CD4-positive, alpha-beta T cell treated with Interleukin-17A for 1 hour (primary cell): ENCODE measurements around the gene FTCDNL1.

Experiments used
- DNase-seq: peaks from one replicate; pipeline ENCODE4 v3.0.0-alpha.2; 2020

The FTCDNL1 gene

DNA sequence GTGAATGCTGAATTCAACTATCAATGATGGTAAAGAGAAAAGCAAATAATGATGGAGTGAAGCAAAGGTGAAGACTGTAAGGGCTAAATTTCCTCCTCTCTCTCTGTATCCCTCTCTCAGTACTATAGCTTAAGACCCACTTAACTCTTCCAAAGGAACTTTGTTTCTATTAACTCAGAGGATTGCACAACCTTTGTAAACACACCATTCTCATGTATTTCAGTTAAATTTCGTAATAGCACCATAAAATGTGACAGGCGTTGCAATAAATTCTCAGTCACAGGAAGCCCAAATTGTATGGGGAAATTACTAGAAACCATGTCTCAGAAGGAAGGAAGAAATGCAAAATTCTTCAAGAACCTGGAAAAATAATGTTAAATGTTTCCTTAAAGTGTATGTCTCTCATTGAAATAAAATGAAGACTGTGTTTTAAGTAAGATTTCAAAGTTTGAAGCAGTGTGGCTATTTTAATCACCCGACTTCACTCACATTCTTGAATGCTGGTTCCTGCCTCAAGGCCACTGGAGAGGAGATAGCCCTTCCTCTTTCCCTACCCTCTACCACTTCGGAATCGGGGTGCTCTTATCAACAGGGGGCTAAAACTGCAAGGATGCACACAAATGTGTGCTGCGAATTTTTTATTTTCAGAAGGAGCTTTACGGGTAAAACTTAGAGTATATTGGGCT lies 112.1 kb downstream of the FTCDNL1 start:
- DNase-seq, result no peak

DNA sequence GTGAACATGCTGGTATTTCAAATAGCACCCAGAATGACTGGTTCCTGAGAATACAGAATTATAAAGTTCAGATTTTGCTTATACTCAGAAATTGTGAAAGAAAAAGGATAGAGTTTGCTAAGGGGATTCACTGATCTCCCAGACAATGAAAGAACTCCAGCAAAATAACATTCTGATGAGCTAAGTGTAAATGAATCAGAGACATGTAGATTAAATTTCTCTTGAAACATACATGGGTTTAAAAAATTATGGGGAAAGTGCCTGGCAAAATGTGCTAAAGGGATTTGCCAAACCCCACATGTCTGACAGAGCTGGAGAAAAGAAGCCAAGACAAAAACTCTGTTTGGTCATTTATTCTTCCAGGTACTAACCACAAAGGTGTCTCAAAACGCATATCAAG lies 116.3 kb downstream of the FTCDNL1 start:
- DNase-seq, result no peak

GRCh38 chr2:199734011-199734410 lies 117.0 kb downstream of the FTCDNL1 start:
- no peak for DNase-seq

GRCh38 chr2:199727801-199728200 lies 123.2 kb downstream of the FTCDNL1 start:
- DNase-seq, result no peak

DNA sequence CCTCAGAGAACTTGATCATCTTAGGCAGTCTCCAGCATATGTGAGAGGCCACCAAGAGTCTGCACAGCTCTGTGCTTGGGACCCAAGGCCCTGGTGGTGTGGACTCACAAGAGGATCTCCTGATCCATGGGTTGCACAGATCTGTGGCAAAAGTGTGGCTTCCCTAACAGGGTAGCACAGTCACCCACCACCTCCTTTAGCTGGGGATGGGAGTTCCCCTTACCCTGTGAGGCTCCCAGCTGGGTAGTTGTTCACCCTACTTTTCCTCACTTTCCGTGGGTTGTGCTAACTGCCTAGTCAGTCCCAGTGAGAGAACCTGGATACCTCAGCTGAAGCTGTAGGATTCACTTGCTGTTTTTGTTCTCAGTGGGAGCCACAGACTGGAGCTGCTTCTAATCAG lies 123.7 kb downstream of the FTCDNL1 start:
- DNase-seq, result no peak

DNA sequence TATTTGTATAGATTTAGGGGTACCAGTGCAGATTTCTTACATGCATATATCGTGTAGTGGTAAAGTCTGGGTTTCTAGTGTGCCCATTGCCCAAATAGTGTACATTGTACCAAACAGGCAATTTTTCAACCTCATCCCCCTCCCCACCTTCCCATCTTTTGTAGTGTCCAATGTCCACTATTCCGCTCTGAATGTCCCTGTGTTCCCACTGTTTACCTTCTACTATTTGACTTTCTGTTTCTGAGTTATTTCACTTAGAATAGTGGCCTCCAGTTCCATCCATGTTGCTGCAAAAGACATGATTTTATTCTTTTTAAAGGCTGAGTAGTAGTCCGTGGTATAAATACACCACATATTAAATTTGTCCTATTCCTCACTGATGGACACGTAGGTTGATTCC lies 132.9 kb downstream of the FTCDNL1 start:
- no peak for DNase-seq

GRCh38 chr2:199717587-199717907 lies 133.4 kb downstream of the FTCDNL1 start:
- no peak for DNase-seq

DNA sequence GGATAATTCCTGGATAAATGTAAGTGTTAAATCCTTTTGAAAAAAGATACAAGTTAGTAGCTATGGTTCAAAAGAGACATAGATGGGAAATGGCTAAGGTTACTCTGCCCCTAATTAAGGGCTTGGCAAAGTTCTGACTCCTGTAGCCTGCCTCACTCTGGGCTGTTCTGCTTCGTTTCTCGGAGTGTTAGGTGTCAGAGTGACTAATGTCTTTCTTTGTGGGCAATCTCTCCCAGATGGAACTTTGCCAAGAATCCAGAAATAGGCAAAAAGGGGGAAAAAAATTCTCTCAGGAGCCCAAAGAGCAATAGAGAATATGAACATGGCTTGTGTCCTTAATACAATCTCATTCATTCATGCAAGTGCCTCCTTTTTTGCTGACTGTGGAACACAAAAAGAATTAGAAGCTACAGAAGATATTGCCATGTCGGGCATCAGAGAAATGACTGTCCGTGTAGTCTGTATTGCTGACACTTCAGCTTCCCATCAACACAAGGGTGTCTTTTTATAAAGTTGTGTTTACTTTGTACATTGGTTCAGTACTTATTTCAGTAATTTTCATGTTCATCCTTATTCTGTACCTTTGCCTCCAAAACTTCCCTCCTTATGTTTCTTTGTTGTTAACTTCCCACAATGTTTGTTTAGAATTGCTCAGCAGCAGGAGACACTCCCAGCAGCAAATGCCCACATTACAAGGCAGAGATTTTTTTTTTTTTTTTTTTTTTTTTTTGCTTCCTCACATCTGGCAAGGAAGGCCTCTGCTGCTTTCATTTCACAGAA lies 134.0 kb downstream of the FTCDNL1 start:
- DNase-seq, result no peak

- DNase-seq, result no peak
Measured at GRCh38 chr2:199713746-199714145, 137.2 kb downstream of the FTCDNL1 start.

DNA sequence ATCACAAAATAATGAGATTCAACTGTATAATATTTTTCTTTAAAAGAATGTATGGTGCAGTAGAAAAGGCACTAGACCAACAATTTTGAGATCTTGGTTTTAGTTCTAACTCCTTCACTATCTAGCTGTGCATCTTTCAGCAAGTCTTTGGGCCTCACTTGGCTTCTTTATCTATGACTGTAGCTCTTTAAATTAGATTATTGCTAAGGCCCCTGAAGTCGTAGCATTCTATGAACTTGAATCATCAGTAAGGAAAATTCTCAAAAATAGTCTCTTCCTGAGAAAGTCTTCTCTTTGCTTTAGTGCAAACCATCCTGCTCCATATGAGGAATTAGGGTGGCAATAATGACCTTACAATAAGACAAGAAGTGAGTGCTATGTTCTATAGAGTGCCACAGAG lies 140.4 kb downstream of the FTCDNL1 start:
- no peak for DNase-seq
